ENCODE data around the gene PVALEF. TPM values are rescaled to one million over a fixed set of nuclear protein-coding genes. Genes with fewer than 3 reads are reported as not detected.

The PVALEF gene
- total RNA-seq, 4 donors from 2014 or later: not detected

DNA sequence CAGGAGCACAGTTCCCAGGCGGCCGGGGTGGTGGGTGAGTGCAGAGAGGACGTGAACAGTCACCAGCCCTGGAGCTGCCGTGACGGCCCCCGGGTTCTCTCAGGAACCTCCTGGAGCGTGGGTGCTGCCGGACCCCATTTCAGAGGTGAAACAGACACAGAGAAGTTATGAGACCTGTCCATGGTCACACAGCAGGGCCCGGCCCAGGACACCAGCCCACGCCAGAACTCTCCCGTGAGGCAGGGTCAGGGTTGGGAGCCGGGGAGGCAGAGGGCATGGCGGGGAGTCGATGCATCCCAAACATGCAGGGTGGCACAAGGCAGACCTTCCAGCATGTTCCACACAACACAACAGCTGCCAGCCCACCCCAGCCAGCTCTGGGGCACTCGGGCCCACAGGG, 3.8 kb upstream of the PVALEF start:
- H3K4me3 ChIP-seq (ENCODE audit: low read depth, poor library complexity, severe bottlenecking): no peak overlapping the region
- TF ChIP-seq, protein P1, sequence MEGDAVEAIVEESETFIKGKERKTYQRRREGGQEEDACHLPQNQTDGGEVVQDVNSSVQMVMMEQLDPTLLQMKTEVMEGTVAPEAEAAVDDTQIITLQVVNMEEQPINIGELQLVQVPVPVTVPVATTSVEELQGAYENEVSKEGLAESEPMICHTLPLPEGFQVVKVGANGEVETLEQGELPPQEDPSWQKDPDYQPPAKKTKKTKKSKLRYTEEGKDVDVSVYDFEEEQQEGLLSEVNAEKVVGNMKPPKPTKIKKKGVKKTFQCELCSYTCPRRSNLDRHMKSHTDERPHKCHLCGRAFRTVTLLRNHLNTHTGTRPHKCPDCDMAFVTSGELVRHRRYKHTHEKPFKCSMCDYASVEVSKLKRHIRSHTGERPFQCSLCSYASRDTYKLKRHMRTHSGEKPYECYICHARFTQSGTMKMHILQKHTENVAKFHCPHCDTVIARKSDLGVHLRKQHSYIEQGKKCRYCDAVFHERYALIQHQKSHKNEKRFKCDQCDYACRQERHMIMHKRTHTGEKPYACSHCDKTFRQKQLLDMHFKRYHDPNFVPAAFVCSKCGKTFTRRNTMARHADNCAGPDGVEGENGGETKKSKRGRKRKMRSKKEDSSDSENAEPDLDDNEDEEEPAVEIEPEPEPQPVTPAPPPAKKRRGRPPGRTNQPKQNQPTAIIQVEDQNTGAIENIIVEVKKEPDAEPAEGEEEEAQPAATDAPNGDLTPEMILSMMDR (IDR thresholded peaks at IDR 0.05): no peak
- no peak for TF ChIP-seq POLR2A (IDR thresholded peaks at IDR 0.05)
- DNase-seq (ENCODE audit: low spot score in 2 of 2): no peak
- WGBS, 2 donors: 90 to 95% methylated on average over 4 to 15 of the region's 15 CpGs
- intact Hi-C loops (cut with DNase I; ENCODE audit: low total_unique reads): no loop called here

DNA sequence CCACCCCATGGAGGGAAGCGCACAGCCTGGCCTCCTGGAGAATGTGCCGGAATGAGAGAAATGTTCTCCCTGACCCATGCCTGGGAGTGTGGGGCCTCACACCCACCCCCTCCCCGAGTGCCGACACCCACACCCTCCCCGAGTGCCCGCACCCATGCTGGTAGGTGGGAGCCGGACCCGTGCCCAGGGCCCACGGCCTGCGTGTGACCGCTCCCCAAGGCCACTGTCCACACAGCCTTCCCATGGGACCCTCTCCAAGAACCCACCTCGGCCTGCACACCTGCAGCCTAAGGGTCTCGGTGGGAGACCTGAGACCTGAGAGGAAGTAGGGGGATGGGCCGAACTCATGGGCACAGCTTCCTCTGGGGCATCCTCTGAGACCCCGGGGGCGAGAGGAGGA, 3.3 kb upstream of the PVALEF start:
- intact Hi-C loops (cut with DNase I; ENCODE audit: low total_unique reads): no loop called here
- DNase-seq (ENCODE audit: low spot score in 2 of 2): no peak
- no peak for TF ChIP-seq POLR2A (IDR thresholded peaks at IDR 0.05)
- TF ChIP-seq, protein P1 (IDR thresholded peaks at IDR 0.05): no peak
- no peak overlapping the region for H3K4me3 ChIP-seq (ENCODE audit: low read depth, poor library complexity, severe bottlenecking)
- 86 to 100% methylated on average over 1 to 5 of the region's 16 CpGs for WGBS, 2 donors

DNA sequence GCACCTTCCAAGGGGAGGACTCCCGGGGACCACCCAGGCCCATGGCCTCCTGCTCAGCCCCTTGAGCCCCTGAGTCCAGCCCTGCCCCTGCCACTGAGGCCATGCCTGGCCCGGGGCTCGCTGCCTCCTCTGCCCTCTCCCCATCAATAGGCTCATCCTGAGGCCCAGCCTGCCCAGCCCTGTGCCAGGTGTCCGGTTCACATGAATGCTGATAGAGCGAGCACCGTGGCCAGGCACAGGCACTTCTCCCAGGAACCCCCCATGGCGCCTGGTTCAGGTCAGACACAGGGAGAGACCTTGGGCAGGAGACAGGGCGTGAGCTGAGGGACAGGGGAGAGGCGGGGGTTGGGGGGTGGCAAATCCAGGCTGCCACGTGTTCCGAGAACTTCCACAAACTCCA, 2.8 kb upstream of the PVALEF start:
- no peak overlapping the region for H3K4me3 ChIP-seq (ENCODE audit: low read depth, poor library complexity, severe bottlenecking)
- TF ChIP-seq, protein P1 (IDR thresholded peaks at IDR 0.05): no peak
- TF ChIP-seq POLR2A (IDR thresholded peaks at IDR 0.05): no peak
- intact Hi-C loops (cut with DNase I; ENCODE audit: low total_unique reads): no loop called here
- no peak for DNase-seq (ENCODE audit: low spot score in 2 of 2)
- 82 to 85% methylated on average over 10 to 11 of the region's 11 CpGs for WGBS, 2 donors

DNA sequence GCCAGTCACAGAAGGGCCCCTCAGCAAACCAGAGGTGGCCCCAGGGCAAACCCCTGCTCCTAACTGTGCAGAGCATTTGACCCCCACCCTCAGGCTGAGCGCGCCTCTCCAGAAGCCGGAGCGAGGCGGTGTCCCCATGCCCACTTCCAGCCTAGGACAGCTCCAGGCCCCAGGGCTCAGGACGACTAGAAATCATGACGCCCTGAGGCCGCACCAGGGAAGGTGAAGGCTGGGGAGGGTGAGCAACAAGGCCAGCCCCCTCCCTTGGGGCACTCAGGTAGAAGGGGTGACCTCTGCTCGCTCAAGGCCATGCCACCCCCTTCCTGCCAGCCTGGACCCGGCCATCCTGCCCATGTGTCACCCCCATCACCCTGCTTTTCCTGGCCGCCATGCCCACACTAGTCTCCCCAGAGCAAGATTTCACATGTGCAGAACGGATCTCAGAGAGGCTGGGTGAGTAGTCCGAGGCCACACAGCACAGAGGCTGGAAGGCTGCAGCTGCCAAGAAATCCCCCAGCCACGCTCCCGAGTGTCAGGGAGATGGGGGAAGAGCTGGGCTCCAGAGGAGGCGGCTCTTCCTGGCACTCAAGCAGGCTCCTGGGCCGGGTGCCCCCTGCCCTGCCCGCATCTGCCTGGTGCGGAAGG, 2.1 kb upstream of the PVALEF start:
- H3K4me3 ChIP-seq (ENCODE audit: low read depth, poor library complexity, severe bottlenecking): no peak overlapping the region
- 85 to 91% methylated on average over 16 of the region's 19 CpGs for WGBS, 2 donors
- TF ChIP-seq POLR2A (IDR thresholded peaks at IDR 0.05): no peak
- TF ChIP-seq, protein P1 (IDR thresholded peaks at IDR 0.05): no peak
- no peak for DNase-seq (ENCODE audit: low spot score in 2 of 2)
- intact Hi-C loops (cut with DNase I; ENCODE audit: low total_unique reads): no loop called here

DNA sequence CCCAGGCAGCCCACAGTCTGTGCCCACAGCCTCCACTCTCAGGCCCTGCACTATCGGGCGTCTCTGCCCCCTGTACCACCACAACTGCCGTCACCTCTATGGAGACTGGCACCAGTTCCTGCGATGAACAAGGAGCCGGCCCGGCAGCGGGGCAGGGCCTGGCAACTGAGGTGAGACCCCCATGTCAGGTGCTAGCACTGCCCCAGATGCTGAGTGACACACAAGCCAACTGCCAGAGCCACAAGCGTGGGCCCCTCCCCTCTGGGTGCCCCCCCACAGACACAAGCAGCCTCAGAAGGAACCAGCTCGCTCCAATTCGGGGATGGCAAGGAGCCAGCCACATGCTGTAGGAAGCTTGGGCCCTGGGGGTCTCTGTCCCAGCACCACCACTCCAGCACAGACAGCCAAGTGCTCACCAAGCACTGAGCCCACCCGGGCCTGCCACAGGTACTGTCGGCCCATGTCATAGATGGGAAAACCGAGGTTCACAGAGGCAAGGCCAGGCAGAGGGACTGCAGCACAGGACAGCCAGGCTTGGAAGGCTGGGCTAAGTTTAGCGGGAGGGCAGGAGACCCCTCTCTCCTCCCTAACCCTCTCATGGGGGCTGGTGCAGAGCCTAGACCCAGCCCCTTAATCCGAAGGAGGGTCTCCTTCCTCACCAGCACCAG, 1.5 kb upstream of the PVALEF start:
- 62 to 79% methylated on average over 7 to 13 of the region's 15 CpGs for WGBS, 2 donors

More for the DNA sequence above, 1.5 kb upstream of the PVALEF start:
- H3K4me3 ChIP-seq (ENCODE audit: low read depth, poor library complexity, severe bottlenecking): no peak overlapping the region
- no peak for DNase-seq (ENCODE audit: low spot score in 2 of 2)
- intact Hi-C loops (cut with DNase I; ENCODE audit: low total_unique reads): no loop called here
- TF ChIP-seq, protein P1 (IDR thresholded peaks at IDR 0.05): no peak
- no peak for TF ChIP-seq POLR2A (IDR thresholded peaks at IDR 0.05)
